Neural cell (in vitro differentiated cells): ENCODE measurements around the gene RPLP1. TPM values are rescaled to one million over a fixed set of nuclear protein-coding genes. Genes with fewer than 3 reads are reported as not detected.

Source experiments
- H2AFZ ChIP-seq: fragments of 200-600, 300-800 bp; sonication (generic), shearing (Covaris generic); 2 replicates; pipeline ENCODE4 v1.6.0; 2014; ENCODE audit warnings: low read depth, mild to moderate bottlenecking, antibody characterized with exemption, low read length, moderate library complexity
- H3F3A ChIP-seq: fragments of 200-600 bp; shearing (Covaris generic); 2 replicates; pipeline ENCODE4 v1.6.1; 2016; ENCODE audit warnings: mild to moderate bottlenecking, moderate library complexity, mixed read lengths, antibody characterized with exemption, low read length; ENCODE audit not compliant: insufficient read depth, poor library complexity, severe bottlenecking
- H3K27ac ChIP-seq: fragments of 200-600, 300-800 bp; sonication (generic), shearing (Covaris generic); 2 replicates; pipeline ENCODE4 v1.5.1; 2014; ENCODE audit warnings: mild to moderate bottlenecking, low read length, moderate library complexity
- H3K27me3 ChIP-seq: fragments of 300-800, 200-600 bp; sonication (generic), shearing (Covaris generic); 2 replicates; pipeline ENCODE4 v1.6.0; 2014; ENCODE audit warnings: mild to moderate bottlenecking, low read depth, low read length, moderate library complexity; ENCODE audit not compliant: insufficient read depth
- H3K36me3 ChIP-seq: fragments of 300-800, 200-600 bp; sonication (generic), shearing (Covaris generic); 2 replicates; pipeline ENCODE4 v1.5.1; 2014; ENCODE audit warnings: mild to moderate bottlenecking, antibody characterized with exemption, low read length, moderate library complexity; ENCODE audit not compliant: insufficient read depth
- H3K4me2 ChIP-seq: fragments of 300-800, 200-600 bp; sonication (generic), shearing (Covaris generic); 2 replicates; pipeline ENCODE4 v1.6.0; 2014; ENCODE audit warnings: mild to moderate bottlenecking, low read length
- H3K4me3 ChIP-seq: fragments of 300-800, 200-600 bp; sonication (generic), shearing (Covaris generic); 2 replicates; pipeline ENCODE4 v1.5.1; 2014; ENCODE audit warnings: mild to moderate bottlenecking, low read length, moderate library complexity
- H3K79me2 ChIP-seq: fragments of 200-600 bp; shearing (Covaris generic); replicated peaks from 2 replicates; pipeline ENCODE4 v1.6.0; 2014; ENCODE audit warnings: mild to moderate bottlenecking, low read length, moderate library complexity; ENCODE audit not compliant: insufficient read depth
- H3K9ac ChIP-seq: fragments of 300-800, 200-600 bp; sonication (generic), shearing (Covaris generic); 2 replicates; pipeline ENCODE4 v1.6.1; 2016; ENCODE audit warnings: mild to moderate bottlenecking, low read length, mixed read lengths
- H3K9me2 ChIP-seq: fragments of 200-600 bp; shearing (Covaris generic); 2 replicates; pipeline ENCODE4 v1.6.1; 2016; ENCODE audit warnings: mild to moderate bottlenecking, low read length, mixed read lengths; ENCODE audit not compliant: insufficient read depth
- H3K9me3 ChIP-seq: fragments of 200-600, 300-800 bp; sonication (generic), shearing (Covaris generic); 2 replicates; pipeline ENCODE4 v1.6.1; 2016; ENCODE audit warnings: mild to moderate bottlenecking, mixed run types, low read length, moderate library complexity, mixed read lengths
- H4K20me1 ChIP-seq: fragments of 200-600 bp; shearing (Covaris generic); 2 replicates; pipeline ENCODE4 v1.6.1; 2016; ENCODE audit warnings: mild to moderate bottlenecking, mixed run types; ENCODE audit not compliant: insufficient read depth
- EP300 ChIP-seq: fragments of 450-650 bp; conservative IDR thresholded peaks from 2 replicates; pipeline ENCODE4 v1.6.1; 2014; ENCODE audit warnings: antibody characterized with exemption, mild to moderate bottlenecking, moderate library complexity; ENCODE audit not compliant: poor library complexity, severe bottlenecking
- EZH2 ChIP-seq: fragments of 200-600, 300-800 bp; shearing (Covaris generic), sonication (generic); IDR thresholded peaks from 2 replicates; pipeline ENCODE4 v1.6.1; 2014; ENCODE audit warnings: antibody characterized with exemption, low read length, borderline replicate concordance, mild to moderate bottlenecking; ENCODE audit not compliant: insufficient read depth, poor library complexity, severe bottlenecking
- MXI1 ChIP-seq: fragments of 450-650 bp; conservative IDR thresholded peaks from 2 replicates; pipeline ENCODE4 v1.6.1; 2014; ENCODE audit warnings: antibody characterized with exemption, mild to moderate bottlenecking; ENCODE audit not compliant: poor library complexity, severe bottlenecking
- POLR2AphosphoS5 ChIP-seq: IDR thresholded peaks from 2 replicates; pipeline ENCODE4 v1.6.1; 2012
- RAD21 ChIP-seq: fragments of 450-650 bp; conservative IDR thresholded peaks from 2 replicates; pipeline ENCODE4 v1.6.1; 2014; ENCODE audit warnings: antibody characterized with exemption, mild to moderate bottlenecking, moderate library complexity
- SMC3 ChIP-seq: fragments of 450-650 bp; conservative IDR thresholded peaks from 2 replicates; pipeline ENCODE4 v1.6.1; 2014; ENCODE audit warnings: antibody characterized with exemption, mild to moderate bottlenecking, moderate library complexity; ENCODE audit not compliant: poor library complexity
- TAF1 ChIP-seq: IDR thresholded peaks from 2 replicates; pipeline ENCODE4 v1.6.1; 2012; ENCODE audit warnings: low read depth
- polyA plus RNA-seq: library from polyadenylated mRNA; depleted of rRNA; stranded (reverse); fragments of >200 nt; gene quantifications from 2 replicates; pipeline ENCODE4 v1.2.3, GENCODE V29; 2014
- TF ChIP-seq, protein P1 (sequence below): fragments of 450-650 bp; IDR thresholded peaks from 2 replicates; pipeline ENCODE4 v1.5.1; 2014; ENCODE audit warnings: antibody characterized with exemption, mild to moderate bottlenecking, moderate library complexity; ENCODE audit not compliant: poor library complexity, severe bottlenecking
- TF ChIP-seq, protein P2 (sequence below): IDR thresholded peaks from 2 replicates; pipeline ENCODE4 v1.6.1; 2012; ENCODE audit warnings: borderline replicate concordance

RPLP1 gene
- polyA plus RNA-seq, 1 donor from 2014 or later: 37.5 TPM

DNA sequence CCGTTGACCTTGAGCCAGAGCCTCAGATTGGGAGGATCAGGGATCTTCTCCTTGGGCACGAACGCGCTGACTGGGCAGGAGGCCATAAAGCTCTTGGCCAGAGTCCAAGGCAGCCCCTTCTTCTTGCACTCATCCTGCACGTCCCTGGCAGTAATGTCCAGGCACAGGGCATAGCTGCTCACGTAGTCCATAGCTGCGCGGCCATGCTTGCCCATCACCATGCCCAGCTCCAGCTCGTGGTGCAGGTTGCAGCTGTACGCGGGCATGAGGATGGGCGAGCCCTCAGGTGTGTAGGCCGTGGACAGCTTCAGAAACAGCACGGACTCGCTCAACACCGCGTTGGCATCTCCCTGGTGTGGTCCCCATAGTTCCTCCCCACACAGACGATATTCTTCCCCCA is 17.9 kb upstream of the RPLP1 start:
- Histone ChIP-seq H3K4me2 (no peak overlapping the region), H3K79me2 (no peaks in the 10 kb centered on the region), H3K4me3 (no peak overlapping the region), H3F3A (no peaks in the 10 kb centered on the region), H4K20me1 (no peaks in the 10 kb centered on the region), H3K9me2 (no peaks in the 10 kb centered on the region), H3K27me3 (no peaks in the 10 kb centered on the region), H3K9ac (no peak overlapping the region), H3K36me3 (no peaks in the 10 kb centered on the region), H3K27ac (no peak overlapping the region), H2AFZ (no peak overlapping the region), H3K9me3 (no peaks in the 10 kb centered on the region)
- TF ChIP-seq, protein P1, sequence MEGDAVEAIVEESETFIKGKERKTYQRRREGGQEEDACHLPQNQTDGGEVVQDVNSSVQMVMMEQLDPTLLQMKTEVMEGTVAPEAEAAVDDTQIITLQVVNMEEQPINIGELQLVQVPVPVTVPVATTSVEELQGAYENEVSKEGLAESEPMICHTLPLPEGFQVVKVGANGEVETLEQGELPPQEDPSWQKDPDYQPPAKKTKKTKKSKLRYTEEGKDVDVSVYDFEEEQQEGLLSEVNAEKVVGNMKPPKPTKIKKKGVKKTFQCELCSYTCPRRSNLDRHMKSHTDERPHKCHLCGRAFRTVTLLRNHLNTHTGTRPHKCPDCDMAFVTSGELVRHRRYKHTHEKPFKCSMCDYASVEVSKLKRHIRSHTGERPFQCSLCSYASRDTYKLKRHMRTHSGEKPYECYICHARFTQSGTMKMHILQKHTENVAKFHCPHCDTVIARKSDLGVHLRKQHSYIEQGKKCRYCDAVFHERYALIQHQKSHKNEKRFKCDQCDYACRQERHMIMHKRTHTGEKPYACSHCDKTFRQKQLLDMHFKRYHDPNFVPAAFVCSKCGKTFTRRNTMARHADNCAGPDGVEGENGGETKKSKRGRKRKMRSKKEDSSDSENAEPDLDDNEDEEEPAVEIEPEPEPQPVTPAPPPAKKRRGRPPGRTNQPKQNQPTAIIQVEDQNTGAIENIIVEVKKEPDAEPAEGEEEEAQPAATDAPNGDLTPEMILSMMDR: no peak
- TF ChIP-seq MXI1 (no peak), EZH2 (no peak), RAD21 (no peak), EP300 (no peak), TAF1 (no peak), POLR2AphosphoS5 (no peak), SMC3 (no peak)
- TF ChIP-seq, protein P2, sequence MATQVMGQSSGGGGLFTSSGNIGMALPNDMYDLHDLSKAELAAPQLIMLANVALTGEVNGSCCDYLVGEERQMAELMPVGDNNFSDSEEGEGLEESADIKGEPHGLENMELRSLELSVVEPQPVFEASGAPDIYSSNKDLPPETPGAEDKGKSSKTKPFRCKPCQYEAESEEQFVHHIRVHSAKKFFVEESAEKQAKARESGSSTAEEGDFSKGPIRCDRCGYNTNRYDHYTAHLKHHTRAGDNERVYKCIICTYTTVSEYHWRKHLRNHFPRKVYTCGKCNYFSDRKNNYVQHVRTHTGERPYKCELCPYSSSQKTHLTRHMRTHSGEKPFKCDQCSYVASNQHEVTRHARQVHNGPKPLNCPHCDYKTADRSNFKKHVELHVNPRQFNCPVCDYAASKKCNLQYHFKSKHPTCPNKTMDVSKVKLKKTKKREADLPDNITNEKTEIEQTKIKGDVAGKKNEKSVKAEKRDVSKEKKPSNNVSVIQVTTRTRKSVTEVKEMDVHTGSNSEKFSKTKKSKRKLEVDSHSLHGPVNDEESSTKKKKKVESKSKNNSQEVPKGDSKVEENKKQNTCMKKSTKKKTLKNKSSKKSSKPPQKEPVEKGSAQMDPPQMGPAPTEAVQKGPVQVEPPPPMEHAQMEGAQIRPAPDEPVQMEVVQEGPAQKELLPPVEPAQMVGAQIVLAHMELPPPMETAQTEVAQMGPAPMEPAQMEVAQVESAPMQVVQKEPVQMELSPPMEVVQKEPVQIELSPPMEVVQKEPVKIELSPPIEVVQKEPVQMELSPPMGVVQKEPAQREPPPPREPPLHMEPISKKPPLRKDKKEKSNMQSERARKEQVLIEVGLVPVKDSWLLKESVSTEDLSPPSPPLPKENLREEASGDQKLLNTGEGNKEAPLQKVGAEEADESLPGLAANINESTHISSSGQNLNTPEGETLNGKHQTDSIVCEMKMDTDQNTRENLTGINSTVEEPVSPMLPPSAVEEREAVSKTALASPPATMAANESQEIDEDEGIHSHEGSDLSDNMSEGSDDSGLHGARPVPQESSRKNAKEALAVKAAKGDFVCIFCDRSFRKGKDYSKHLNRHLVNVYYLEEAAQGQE: no peak

DNA sequence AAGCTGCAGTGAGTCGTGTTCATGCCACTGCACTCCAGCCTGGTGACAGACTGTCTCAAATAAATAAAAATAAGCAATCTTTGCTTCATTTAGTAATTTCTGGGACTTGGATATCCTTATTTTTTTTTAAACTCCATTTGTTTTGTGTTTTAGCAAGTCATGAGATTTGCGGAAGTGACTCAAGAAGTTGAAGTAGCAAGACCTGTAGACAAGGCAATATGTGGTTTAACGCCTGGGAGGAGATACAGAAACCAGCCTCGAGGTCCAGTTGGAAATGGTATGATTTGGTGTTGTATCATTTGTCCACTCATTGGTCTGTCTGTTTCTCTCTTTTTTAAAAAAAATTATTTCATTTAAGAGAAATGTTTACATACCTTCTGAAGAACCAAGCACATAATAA is 16.6 kb upstream of the RPLP1 start:
- H3F3A ChIP-seq: no peaks in the 10 kb centered on the region
- no peak overlapping the region for H3K4me2 ChIP-seq
- no peaks in the 10 kb centered on the region for H3K79me2 ChIP-seq
- no peaks in the 10 kb centered on the region for H3K27me3 ChIP-seq
- no peak overlapping the region for H2AFZ ChIP-seq
- no peaks in the 10 kb centered on the region for H3K9me3 ChIP-seq
- no peak overlapping the region for H3K27ac ChIP-seq
- no peak overlapping the region for H3K9ac ChIP-seq
- no peaks in the 10 kb centered on the region for H3K9me2 ChIP-seq
- H4K20me1 ChIP-seq: no peaks in the 10 kb centered on the region
- TF ChIP-seq SMC3 (no peak), MXI1 (no peak), TAF1 (no peak), POLR2AphosphoS5 (no peak)
- TF ChIP-seq, protein P1: no peak
- no peak overlapping the region for H3K4me3 ChIP-seq
- no peaks in the 10 kb centered on the region for H3K36me3 ChIP-seq
